HG03521 (cell line): Measurements from ENCODE around the gene TPMT.
A peak's percentile ranks its signal among the peaks of the same experiment; 100 is the strongest.
"Not testable (repeated sequence)": the region's sequence is repeated elsewhere in the genome, so short reads cannot be mapped to it uniquely, and the experiment has no call there.

Experiments used
- ATAC-seq: cut with Tn5 transposase; IDR thresholded peaks from one replicate; pipeline ENCODE4 v1.9.1; 2021; ENCODE audit warnings: mild to moderate bottlenecking, moderate library complexity; ENCODE audit not compliant: unreplicated experiment

The TPMT gene

GRCh38 chr6:18154507-18155149 lies at the start of gene TPMT:
TPMT (minus strand) TSS chr6:18155077; CDS start chr6:18149127, 5,950 bp downstream.
- ATAC-seq: peak; percentile 54

- ATAC-seq: no peak
These were observed 48.9 kb upstream of the TPMT start for GRCh38 chr6:18203786-18204185.

- ATAC-seq: no peak
These were observed 37.1 kb upstream of the TPMT start for GRCh38 chr6:18192026-18192425.

GRCh38 chr6:18189196-18189595 lies 34.3 kb upstream of the TPMT start:
- no peak for ATAC-seq

- ATAC-seq: no peak
These were observed 32.8 kb upstream of the TPMT start for GRCh38 chr6:18187701-18188100.

- no peak for ATAC-seq
These were observed 31.8 kb upstream of the TPMT start for GRCh38 chr6:18186540-18187250.

- ATAC-seq: no peak
These were observed 31.2 kb upstream of the TPMT start for GRCh38 chr6:18186033-18186432.

GRCh38 chr6:18185624-18186023 lies 30.7 kb upstream of the TPMT start:
- ATAC-seq: no peak

- no peak for ATAC-seq
These were observed 28.9 kb upstream of the TPMT start for GRCh38 chr6:18183766-18184165.

GRCh38 chr6:18182568-18182967 lies 27.7 kb upstream of the TPMT start:
- ATAC-seq: no peak

- ATAC-seq: no peak
These were observed 25.0 kb upstream of the TPMT start for GRCh38 chr6:18179770-18180356.

- no peak for ATAC-seq
These were observed 24.2 kb upstream of the TPMT start for GRCh38 chr6:18178960-18179615.

GRCh38 chr6:18177286-18177965 lies 22.5 kb upstream of the TPMT start:
- no peak for ATAC-seq

GRCh38 chr6:18176198-18176597 lies 21.3 kb upstream of the TPMT start:
- not testable (repeated sequence) for ATAC-seq

GRCh38 chr6:18171871-18172270 lies 17.0 kb upstream of the TPMT start:
- ATAC-seq: no peak

GRCh38 chr6:18168264-18168663 lies 13.4 kb upstream of the TPMT start:
- ATAC-seq: no peak

- ATAC-seq: no peak
These were observed 11.6 kb upstream of the TPMT start for GRCh38 chr6:18166312-18167036.

- ATAC-seq: no peak
These were observed 10.9 kb upstream of the TPMT start for GRCh38 chr6:18165751-18166150.

GRCh38 chr6:18162401-18162800 lies 7.5 kb upstream of the TPMT start:
- ATAC-seq: no peak

- no peak for ATAC-seq
These were observed 6.6 kb upstream of the TPMT start for GRCh38 chr6:18161431-18161830.
